ENCODE results near the gene PUS1. TPM values are rescaled to one million over a fixed set of nuclear protein-coding genes. Genes with fewer than 3 reads are reported as not detected.
"Not testable (repeated sequence)": the region's sequence is repeated elsewhere in the genome, so short reads cannot be mapped to it uniquely, and the experiment has no call there.

PUS1 gene
- total RNA-seq, 1 experiment from 2014 or later: 117 TPM

DNA sequence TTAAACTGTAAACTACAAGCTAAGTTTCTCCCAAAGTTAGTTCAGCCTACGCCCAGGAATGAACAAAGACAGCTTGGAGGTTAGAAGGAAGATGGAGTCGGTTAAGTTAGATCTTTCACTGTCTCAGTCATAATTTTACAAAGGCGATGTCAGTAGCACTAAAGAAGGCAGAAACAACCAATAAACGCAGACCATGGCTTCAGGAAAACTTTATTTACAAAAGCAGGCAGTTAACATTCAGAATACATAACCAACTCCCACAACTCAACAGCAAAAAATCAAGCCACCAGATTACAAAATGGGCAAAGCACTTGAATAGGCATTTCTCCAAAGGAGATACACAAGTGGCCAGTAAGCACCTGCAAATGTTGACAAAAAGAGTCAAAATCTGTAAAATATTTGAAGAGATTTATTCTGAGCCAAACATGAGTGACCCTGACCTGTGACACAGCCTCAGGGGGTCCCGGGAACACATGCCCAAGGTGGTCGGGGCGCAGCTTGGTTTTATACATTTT, 43.5 kb upstream of the PUS1 start:
- Histone ChIP-seq H2BK15ac (ENCODE audit: low read depth, low read length) (no peak overlapping the region), H4K20me1 (ENCODE audit: control insufficient read depth, insufficient read depth, insufficient read length) (no peaks in the 10 kb centered on the region), H3K18ac (ENCODE audit: insufficient read length, low read depth, low read length) (no peak overlapping the region), H3K56ac (ENCODE audit: insufficient read length, low read depth, low read length) (no peak overlapping the region), H3K27me3 (ENCODE audit: insufficient read depth, low read length) (no peaks in the 10 kb centered on the region), H2BK120ac (ENCODE audit: low read depth, low read length, poor library complexity, severe bottlenecking) (no peak overlapping the region), H3K79me1 (ENCODE audit: insufficient read depth, low read depth, low read length, poor library complexity, severe bottlenecking) (no peaks in the 10 kb centered on the region), H3K9me3 (ENCODE audit: control insufficient read depth, low read depth, low read length) (no peaks in the 10 kb centered on the region), H2AK5ac (ENCODE audit: insufficient read length, low read length) (no peak overlapping the region), H3K14ac (ENCODE audit: insufficient read depth, low read length) (no peak overlapping the region), H3K4me2 (ENCODE audit: insufficient read depth, insufficient read length, low read length) (no peak overlapping the region), H4K5ac (ENCODE audit: insufficient read length, low read depth, low read length) (no peak overlapping the region), H3K79me2 (ENCODE audit: insufficient read depth, low read length) (no peaks in the 10 kb centered on the region), H3K27ac (ENCODE audit: insufficient read length, low read depth, low read length) (no peak overlapping the region), H2BK20ac (ENCODE audit: low read depth, low read length, poor library complexity, severe bottlenecking) (no peak overlapping the region), H3K4ac (ENCODE audit: low read depth, low read length) (no peak overlapping the region), H3T11ph (ENCODE audit: low read length) (no peak overlapping the region), H3K9ac (ENCODE audit: extremely low read depth, insufficient read length, low read length) (no peak overlapping the region), H3K23me2 (ENCODE audit: insufficient read length, low read depth, low read length, poor library complexity, severe bottlenecking) (no peaks in the 10 kb centered on the region), H3K23ac (ENCODE audit: insufficient read length, low read depth, low read length) (no peak overlapping the region), H2AFZ (ENCODE audit: low read length) (no peak overlapping the region), H2BK12ac (ENCODE audit: insufficient read length, low read depth, low read length) (no peak overlapping the region), H4K8ac (replicated peaks; ENCODE audit: insufficient read length, low read depth, low read length) (no peak overlapping the region), H4K91ac (ENCODE audit: insufficient read length, low read depth, low read length) (no peak overlapping the region), H2BK5ac (ENCODE audit: insufficient read length, low read length) (no peak overlapping the region), H3K4me1 (ENCODE audit: insufficient read depth, low read length) (no peaks in the 10 kb centered on the region)
- Mint-ChIP-seq H3K4me1 (peaks cover 22 to 27% of the 10 kb centered on the region in 2 experiments), H3K4me3 (no peak overlapping the region), H3K27me3 (ENCODE audit: low read depth) (peaks cover 7% of the 10 kb centered on the region), H3K36me3 (ENCODE audit: insufficient read depth in 1 of 3, low read depth in 3 of 3) (peaks cover 3 to 8% (median 6%) of the 10 kb centered on the region in 3 experiments; a peak in 4 of 7 replicates), H3K9me3 (peaks cover 20 to 21% of the 10 kb centered on the region in 2 experiments), H3K27ac (no peak overlapping the region)
- no CpG with 5 or more reads among the region's 7 CpGs for WGBS (ENCODE audit: extremely low coverage, insufficient read length, low lambda C conversion rate)
- TF ChIP-seq, protein P1, sequence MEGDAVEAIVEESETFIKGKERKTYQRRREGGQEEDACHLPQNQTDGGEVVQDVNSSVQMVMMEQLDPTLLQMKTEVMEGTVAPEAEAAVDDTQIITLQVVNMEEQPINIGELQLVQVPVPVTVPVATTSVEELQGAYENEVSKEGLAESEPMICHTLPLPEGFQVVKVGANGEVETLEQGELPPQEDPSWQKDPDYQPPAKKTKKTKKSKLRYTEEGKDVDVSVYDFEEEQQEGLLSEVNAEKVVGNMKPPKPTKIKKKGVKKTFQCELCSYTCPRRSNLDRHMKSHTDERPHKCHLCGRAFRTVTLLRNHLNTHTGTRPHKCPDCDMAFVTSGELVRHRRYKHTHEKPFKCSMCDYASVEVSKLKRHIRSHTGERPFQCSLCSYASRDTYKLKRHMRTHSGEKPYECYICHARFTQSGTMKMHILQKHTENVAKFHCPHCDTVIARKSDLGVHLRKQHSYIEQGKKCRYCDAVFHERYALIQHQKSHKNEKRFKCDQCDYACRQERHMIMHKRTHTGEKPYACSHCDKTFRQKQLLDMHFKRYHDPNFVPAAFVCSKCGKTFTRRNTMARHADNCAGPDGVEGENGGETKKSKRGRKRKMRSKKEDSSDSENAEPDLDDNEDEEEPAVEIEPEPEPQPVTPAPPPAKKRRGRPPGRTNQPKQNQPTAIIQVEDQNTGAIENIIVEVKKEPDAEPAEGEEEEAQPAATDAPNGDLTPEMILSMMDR (conservative IDR thresholded peaks at IDR 0.05): no peak
- DNase-seq: no peak

DNA sequence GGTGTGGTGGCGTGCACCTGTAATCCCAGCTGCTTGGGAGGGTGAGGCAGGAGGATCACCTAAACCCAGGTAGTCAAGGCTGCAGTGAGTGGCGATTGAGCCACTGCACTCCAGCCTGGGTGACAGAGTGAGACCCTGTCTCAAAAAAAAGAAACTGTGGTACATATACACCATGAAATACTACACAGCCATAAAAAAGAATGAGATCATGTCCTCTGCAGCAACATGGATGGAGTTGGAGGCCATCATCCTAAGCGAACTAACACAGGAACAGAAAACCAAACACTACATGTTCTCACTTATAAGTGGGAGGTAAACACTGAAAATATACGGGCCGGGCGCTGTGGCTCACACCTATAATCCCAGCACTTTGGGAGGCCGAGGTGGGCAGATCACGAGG, 37.4 kb upstream of the PUS1 start:
- not testable (repeated sequence) for H4K91ac ChIP-seq (ENCODE audit: insufficient read length, low read depth, low read length)

More for the DNA sequence above, 37.4 kb upstream of the PUS1 start:
- not testable (repeated sequence) for H2BK12ac ChIP-seq (ENCODE audit: insufficient read length, low read depth, low read length); H3T11ph ChIP-seq (ENCODE audit: low read length); H4K5ac ChIP-seq (ENCODE audit: insufficient read length, low read depth, low read length); H2AK5ac ChIP-seq (ENCODE audit: insufficient read length, low read length); H2BK15ac ChIP-seq (ENCODE audit: low read depth, low read length); H3K14ac ChIP-seq (ENCODE audit: insufficient read depth, low read length); H3K23ac ChIP-seq (ENCODE audit: insufficient read length, low read depth, low read length); H3K9ac ChIP-seq (ENCODE audit: extremely low read depth, insufficient read length, low read length); H3K4me3 Mint-ChIP-seq; H3K9me3 ChIP-seq (ENCODE audit: control insufficient read depth, low read depth, low read length); DNase-seq; H4K20me1 ChIP-seq (ENCODE audit: control insufficient read depth, insufficient read depth, insufficient read length); H3K79me2 ChIP-seq (ENCODE audit: insufficient read depth, low read length); H4K8ac ChIP-seq (replicated peaks; ENCODE audit: insufficient read length, low read depth, low read length); H3K27me3 ChIP-seq (ENCODE audit: insufficient read depth, low read length); H3K18ac ChIP-seq (ENCODE audit: insufficient read length, low read depth, low read length); H3K27me3 Mint-ChIP-seq (ENCODE audit: low read depth); H2BK20ac ChIP-seq (ENCODE audit: low read depth, low read length, poor library complexity, severe bottlenecking); H3K79me1 ChIP-seq (ENCODE audit: insufficient read depth, low read depth, low read length, poor library complexity, severe bottlenecking); H2BK120ac ChIP-seq (ENCODE audit: low read depth, low read length, poor library complexity, severe bottlenecking); H3K4ac ChIP-seq (ENCODE audit: low read depth, low read length); H3K56ac ChIP-seq (ENCODE audit: insufficient read length, low read depth, low read length); H3K27ac Mint-ChIP-seq; H3K36me3 Mint-ChIP-seq (ENCODE audit: insufficient read depth in 1 of 3, low read depth in 3 of 3); H3K27ac ChIP-seq (ENCODE audit: insufficient read length, low read depth, low read length); H2BK5ac ChIP-seq (ENCODE audit: insufficient read length, low read length); H3K23me2 ChIP-seq (ENCODE audit: insufficient read length, low read depth, low read length, poor library complexity, severe bottlenecking); H3K4me1 ChIP-seq (ENCODE audit: insufficient read depth, low read length); H3K9me3 Mint-ChIP-seq; H3K4me2 ChIP-seq (ENCODE audit: insufficient read depth, insufficient read length, low read length); H2AFZ ChIP-seq (ENCODE audit: low read length)
- H3K4me1 Mint-ChIP-seq: peaks cover 20 to 31% of the 10 kb centered on the region in 2 experiments
- whole genome bisulfite sequencing (ENCODE audit: extremely low coverage, insufficient read length, low lambda C conversion rate): no CpG with 5 or more reads among the region's 8 CpGs

All from H9 (cell line).